GM23248 (cell line): Measurements from ENCODE around the gene GSTT4.

Source experiments
- EZH2 ChIP-seq: fragments of 200-600 bp; sonication (generic); IDR thresholded peaks from 2 replicates; pipeline ENCODE4 v1.6.1; 2018; ENCODE audit warnings: antibody characterized with exemption, mild to moderate bottlenecking; ENCODE audit not compliant: insufficient read depth, poor library complexity, severe bottlenecking
- EZH2phosphoT487 ChIP-seq: fragments of 200-600 bp; sonication (generic); IDR thresholded peaks from 2 replicates; pipeline ENCODE4 v1.6.1; 2018; ENCODE audit warnings: antibody characterized with exemption, moderate library complexity, mild to moderate bottlenecking, low read depth; ENCODE audit not compliant: insufficient read depth

DNA sequence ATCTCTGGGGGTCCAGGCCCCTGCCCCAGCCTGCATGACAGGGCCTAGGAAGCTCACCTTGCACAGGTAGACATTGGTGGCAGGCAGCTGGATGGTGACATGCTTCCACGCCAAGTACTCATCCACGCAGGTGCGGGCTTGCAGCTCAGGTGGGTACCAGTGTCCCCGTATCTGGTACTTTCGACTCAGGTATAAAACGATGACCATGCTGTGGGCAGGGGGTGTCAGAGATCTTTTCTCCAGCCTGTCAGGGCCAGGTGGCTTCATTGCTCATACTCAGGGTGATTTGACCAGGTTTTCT, 1.6 kb upstream of the GSTT4 start:
- TF ChIP-seq EZH2 (no peak), EZH2phosphoT487 (no peak)
